ENCODE data around the gene APBA3. TPM values are rescaled to one million over a fixed set of nuclear protein-coding genes. Genes with fewer than 3 reads are reported as not detected.

Gene APBA3
- total and polyA plus RNA-seq, 9 of the 15 experiments (the other 6 are each of a cell fraction or from before 2014, with no cell fraction given), result 0.10 to 29.5 (median 11.5) TPM

- Histone ChIP-seq H3K4me3 (no peak overlapping the region), H3K79me2 (ENCODE audit: control insufficient read depth, insufficient read depth, low read length) (no peaks in the 10 kb centered on the region), H3K36me3 (ENCODE audit: control insufficient read depth, insufficient read depth, low read length) (no peaks in the 10 kb centered on the region), H3K27me3 (ENCODE audit: control insufficient read depth in 2 of 2, insufficient read depth in 2 of 2, low read length in 2 of 2) (no peaks in the 10 kb centered on the region), H3K9me1 (ENCODE audit: control insufficient read depth, insufficient read depth, low read length) (no peaks in the 10 kb centered on the region), H3K4me2 (ENCODE audit: insufficient read depth, low read length) (no peak overlapping the region), H3K9ac (ENCODE audit: insufficient read depth in 1 of 2, low read depth in 2 of 2, low read length in 2 of 2) (no peak overlapping the region; a peak in 1 of 4 replicates), H3K4me1 (replicated peaks in 1 of 2; ENCODE audit: control insufficient read depth in 2 of 2, insufficient read depth in 2 of 2, low read length in 2 of 2) (peaks cover 0 to 23% of the 10 kb centered on the region in 2 experiments; a peak in 3 of 5 replicates), H4K20me1 (replicated peaks; ENCODE audit: control insufficient read depth, insufficient read depth, low read length) (no peaks in the 10 kb centered on the region), H3K9me3 (replicated peaks; ENCODE audit: control insufficient read depth, insufficient read depth, low read depth, low read length) (no peaks in the 10 kb centered on the region), H3K27ac (ENCODE audit: extremely low read depth, low read depth, low read length) (peak overlapping the region; percentile 7; the same call in 1 of the 3 replicates), H2AFZ (ENCODE audit: low read depth, low read length) (peak overlapping the region; percentile 84)
- in situ Hi-C loops (cut with MboI) (no loop called here), intact Hi-C loops (cut with micrococcal nuclease) (no loop called here)
- ATAC-seq (peak; percentile 95), FAIRE-seq (peak; percentile 95), DNase-seq (ENCODE audit: extremely low read depth in 1 of 4, low spot score in 3 of 4) (peak; percentile 55 to 68 (median 56))
- 69% methylated on average over 2 of the region's 2 CpGs for WGBS (ENCODE audit: insufficient coverage, low coverage, missing lambda C conversion rate)
- ChIA-PET POLR2A (interaction anchor here (0.7 to 1.0 kb wide), 3 partner anchors 11 to 19 kb away, joined by 3 to 5 read pairs (median 5); partner anchors contain the start of gene MRPL54), CTCF (ENCODE audit: low intra/inter-chr PET ratio) (no interaction called here)
- BruUV-seq (replicated peaks), result no TSS peak
- no peak for TF ChIP-seq ZNF551 (CRISPR knock-in tag; IDR thresholded peaks at IDR 0.05)
- TF ChIP-seq E2F6 (IDR thresholded peaks at IDR 0.05; ENCODE audit: borderline replicate concordance in 1 of 2, extremely low read depth in 1 of 2, insufficient read depth in 1 of 2, insufficient read length in 1 of 2, low read depth in 1 of 2, low read length in 1 of 2, poor library complexity in 1 of 2, severe bottlenecking in 1 of 2), result no peak
- TF ChIP-seq NFIC (IDR thresholded peaks at IDR 0.05), result 0 out of 2 replicates have a peak, but pooled peaks have one; percentile 14
- no peak for TF ChIP-seq NCOR1 (IDR thresholded peaks at IDR 0.05)
- no peak for TF ChIP-seq POLR2AphosphoS2 (IDR thresholded peaks at IDR 0.05; ENCODE audit: low read length)
- 0 out of 2 replicates have a peak, but pooled peaks have one; percentile 8 for TF ChIP-seq TEAD2 (tag; IDR thresholded peaks at IDR 0.05)
- peak; percentile 85 for TF ChIP-seq HCFC1 (IDR thresholded peaks at IDR 0.05; ENCODE audit: low read depth, low read length)
- no peak for TF ChIP-seq PTRF (tag; IDR thresholded peaks at IDR 0.05)
- no peak for TF ChIP-seq ZBTB49 (CRISPR knock-in tag; IDR thresholded peaks at IDR 0.05; ENCODE audit: borderline replicate concordance)
- no peak for TF ChIP-seq BHLHE40 (IDR thresholded peaks at IDR 0.05; ENCODE audit: low read length)
- TF ChIP-seq ZNF280A (IDR thresholded peaks at IDR 0.05; ENCODE audit: low read depth, partially characterized antibody), result no peak
- TF ChIP-seq NR2C2 (CRISPR knock-in tag; IDR thresholded peaks at IDR 0.05), result peak; percentile 57; the same call in 1 of the 2 replicates
- TF ChIP-seq NR2C2 (tag; IDR thresholded peaks at IDR 0.05), result no peak
- peak; percentile 72 for TF ChIP-seq SPI1 (IDR thresholded peaks at IDR 0.05; ENCODE audit: borderline replicate concordance, low read depth, low read length)
- TF ChIP-seq EHMT2 (IDR thresholded peaks at IDR 0.05), result 0 out of 2 replicates have a peak, but pooled peaks have one; percentile 18
- no peak for TF ChIP-seq FOXM1 (IDR thresholded peaks at IDR 0.05; ENCODE audit: low read depth)
- TF ChIP-seq FOXM1 (CRISPR knock-in tag; IDR thresholded peaks at IDR 0.05; ENCODE audit: low read depth), result no peak
- no peak for TF ChIP-seq DMBX1 (CRISPR knock-in tag; IDR thresholded peaks at IDR 0.05; ENCODE audit: borderline replicate concordance)
Measured at GRCh38 chr19:3743486-3743885, 18.0 kb downstream of the APBA3 start.
